Measurements from ENCODE around the gene HLF. TPM values are rescaled to one million over a fixed set of nuclear protein-coding genes. Genes with fewer than 3 reads are reported as not detected.
A peak's percentile ranks its signal among the peaks of the same experiment; 100 is the strongest.

Gene HLF
- total RNA-seq, 1 donor from 2014 or later = 21.4 TPM

GRCh38 chr17:55272711-55273578, 8.2 kb downstream of the HLF start:
- intact Hi-C loops (cut with DNase I) = no loop called here

DNA sequence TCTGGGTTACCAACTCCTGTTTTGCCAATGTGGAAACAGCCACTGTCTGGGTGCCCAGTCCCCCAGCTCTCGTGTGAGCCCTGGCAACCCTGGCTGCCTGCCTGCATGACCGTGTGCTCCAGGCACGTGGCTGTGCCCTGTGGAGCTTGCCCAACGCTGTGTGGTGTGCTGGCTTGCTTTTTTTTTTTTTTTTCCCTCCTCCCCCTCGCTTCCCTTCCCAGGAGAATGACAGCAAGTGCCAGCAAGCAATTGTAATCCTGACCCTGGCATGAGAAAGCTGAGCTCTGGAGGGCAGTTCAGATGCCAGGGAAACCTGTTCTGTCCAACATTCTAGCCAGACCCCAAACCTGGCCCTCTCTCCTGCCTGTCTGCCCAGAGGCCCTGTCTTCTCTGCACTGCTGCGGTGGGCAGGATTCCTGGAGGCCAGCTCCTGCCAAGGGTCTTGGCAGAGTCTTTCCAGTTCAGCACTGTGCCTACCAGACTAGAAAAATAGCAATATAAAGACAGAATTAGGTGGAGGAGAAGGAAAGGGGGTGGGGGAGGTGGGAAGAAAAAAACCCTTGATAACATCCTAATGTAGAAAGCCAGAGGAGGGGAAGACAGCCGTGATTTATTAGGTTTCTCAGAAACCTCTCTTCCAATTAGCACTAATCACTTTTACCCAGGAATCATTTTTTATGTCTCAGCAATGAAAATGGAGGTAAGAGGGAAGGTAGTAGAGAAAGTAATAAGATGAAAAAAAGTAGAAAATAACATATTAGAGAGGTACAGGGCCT, 9.0 kb downstream of the HLF start:
- peak; percentile 81 for ATAC-seq
- DNase-seq (ENCODE audit: low spot score) = peak; percentile 75
- intact Hi-C loops (cut with DNase I) = no loop called here

More at GRCh38 chr17:55272711-55273578, 8.2 kb downstream of the HLF start:
- DNase-seq (ENCODE audit: low spot score) (no peak), ATAC-seq (peak; percentile 18)

DNA sequence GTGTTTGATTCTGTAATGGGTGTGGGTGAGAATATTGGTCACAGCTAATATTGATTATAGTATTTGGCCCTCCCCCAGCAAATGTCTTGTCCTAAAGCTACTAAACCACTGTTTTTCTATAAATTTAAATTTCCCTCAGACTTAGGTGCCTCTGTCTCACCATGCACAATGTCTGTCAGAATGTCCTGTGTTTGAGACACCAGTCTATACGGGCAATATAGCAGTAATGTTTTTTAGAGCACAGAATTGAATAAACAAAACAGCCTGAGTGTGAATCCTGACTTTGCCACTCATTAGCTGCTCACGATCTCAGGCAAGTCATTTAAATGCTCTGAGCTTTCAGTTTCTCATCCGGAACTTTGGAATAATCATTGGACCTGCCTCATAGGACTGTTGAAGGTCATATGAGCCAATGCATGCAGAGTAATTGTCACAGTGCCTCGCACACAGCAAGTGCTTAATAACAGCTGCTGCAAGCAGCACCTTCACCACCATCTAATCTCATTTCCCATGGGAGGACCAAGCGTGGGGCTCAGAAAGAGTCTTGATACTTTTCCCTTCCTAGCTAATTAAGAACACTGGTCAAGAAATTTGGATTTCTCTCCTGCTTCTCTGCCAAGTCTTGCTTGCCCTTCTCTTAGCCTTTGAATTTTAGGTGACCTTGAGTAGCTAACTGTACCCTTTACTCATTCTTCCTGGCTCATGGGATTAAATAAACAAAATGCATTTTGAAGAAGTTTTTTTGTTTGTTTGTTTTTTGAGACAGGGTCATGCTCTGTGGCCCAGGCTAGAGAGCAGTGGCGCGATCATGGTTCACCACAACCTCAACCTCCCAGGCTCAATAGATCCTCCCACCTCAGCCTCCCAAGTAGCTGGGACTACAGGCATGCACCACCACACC, 9.8 kb downstream of the HLF start:
- ATAC-seq (no peak), DNase-seq (ENCODE audit: low spot score) (no peak)
- intact Hi-C loops (cut with DNase I) = no loop called here

DNA sequence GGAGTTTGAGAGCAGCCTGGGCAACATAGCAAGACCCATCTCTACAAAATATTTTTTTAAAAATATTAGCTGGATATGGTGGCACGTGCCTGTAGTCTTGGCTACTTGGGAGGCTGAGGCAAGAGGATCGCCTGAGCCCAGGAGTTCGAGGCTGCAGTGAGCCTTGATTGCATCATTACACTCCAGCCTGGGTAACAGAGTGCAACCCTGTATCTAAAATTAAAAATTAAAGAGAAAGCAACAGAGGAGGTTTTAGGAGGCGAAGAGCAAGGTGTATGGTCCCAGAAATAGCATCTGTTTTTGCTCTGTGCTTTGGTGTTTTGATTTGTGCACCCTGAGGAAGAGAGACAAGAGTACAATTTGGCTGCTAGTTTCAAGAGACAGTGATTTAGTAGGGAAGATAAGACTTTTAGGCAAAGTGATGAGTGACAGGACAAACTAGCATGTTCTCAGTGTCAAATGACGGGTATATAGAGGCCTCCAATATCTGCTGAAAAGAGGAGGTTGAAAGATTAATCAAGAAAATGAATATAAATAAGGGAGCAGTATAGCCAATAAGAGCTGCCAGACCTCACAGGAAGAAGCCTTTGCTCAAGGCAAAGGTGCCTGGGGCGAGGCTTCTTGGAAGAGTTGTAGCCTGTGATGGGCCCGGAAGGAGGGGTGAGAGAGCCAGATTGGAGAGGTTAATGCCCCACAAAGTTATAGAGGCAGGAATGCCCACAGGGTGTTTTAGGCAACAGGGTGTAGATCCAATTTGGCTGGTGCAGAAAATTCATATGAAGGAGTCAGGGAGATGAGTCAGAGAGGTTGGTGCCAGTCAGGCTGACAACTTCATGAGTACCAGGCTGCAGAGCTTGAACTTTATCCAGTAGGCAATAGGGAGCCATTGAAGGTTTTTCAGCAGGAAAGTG, 11.4 kb downstream of the HLF start:
- intact Hi-C loops (cut with DNase I) = no loop called here
- DNase-seq (ENCODE audit: low spot score) = no peak
- ATAC-seq = peak; percentile 9

DNA sequence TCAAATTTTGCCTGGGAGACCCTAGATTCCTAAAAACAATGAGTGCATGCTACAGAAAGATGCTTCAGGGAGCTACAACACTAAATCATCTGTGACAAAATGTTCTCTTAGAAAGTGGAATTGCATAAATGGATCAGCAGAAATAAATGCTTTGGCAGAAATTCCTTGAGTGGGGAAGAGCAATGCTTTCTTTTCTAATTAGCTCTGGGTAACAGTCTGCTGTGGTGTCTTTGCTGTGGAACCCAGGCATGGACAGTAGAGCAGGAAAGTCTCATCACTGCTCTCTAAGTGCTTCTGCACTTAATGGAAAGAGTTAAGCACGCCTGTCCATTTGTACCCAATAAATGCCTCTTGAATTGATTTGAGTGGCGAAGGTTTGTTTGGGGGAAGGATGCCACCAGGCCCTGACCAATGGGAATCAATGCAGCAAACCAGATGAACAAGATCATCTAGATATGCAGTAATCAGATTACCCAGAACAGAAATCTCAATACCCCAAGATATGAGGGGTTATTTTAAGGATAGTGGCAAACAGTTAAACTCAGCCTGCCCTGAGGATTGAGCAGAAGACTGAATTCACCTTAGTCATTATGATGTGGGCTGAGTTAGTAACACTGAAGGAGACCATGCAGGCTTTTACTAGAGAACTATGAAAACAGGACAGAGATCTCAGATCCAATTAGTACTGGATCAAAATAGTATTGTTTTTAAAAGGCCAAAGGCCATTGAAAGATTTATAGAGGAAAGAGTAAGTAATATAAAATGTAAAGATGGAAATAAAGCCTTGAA, 13.6 kb downstream of the HLF start:
- intact Hi-C loops (cut with DNase I) = no loop called here
- ATAC-seq (no peak), DNase-seq (ENCODE audit: low spot score) (no peak)

DNA sequence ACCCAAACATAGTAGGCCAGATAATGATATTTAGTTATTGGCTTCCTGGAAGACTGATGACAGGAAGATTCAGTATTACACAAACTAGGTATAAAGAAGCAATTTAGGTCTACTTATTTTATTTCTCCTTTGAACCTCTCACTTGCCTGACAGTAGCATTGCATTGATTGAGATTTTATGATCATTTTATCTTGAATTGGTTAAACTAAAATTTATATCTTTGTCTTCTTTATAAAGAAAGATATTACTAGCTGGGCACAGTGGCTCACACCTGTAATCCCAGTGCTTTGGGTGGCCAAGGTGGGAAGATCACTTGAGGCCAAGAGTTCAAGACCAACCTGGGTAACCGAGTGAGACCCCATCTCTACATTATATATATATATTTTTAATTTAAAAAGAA, 14.4 kb downstream of the HLF start:
- no peak for ATAC-seq
- no peak for DNase-seq (ENCODE audit: low spot score)
- intact Hi-C loops (cut with DNase I) = no loop called here

DNA sequence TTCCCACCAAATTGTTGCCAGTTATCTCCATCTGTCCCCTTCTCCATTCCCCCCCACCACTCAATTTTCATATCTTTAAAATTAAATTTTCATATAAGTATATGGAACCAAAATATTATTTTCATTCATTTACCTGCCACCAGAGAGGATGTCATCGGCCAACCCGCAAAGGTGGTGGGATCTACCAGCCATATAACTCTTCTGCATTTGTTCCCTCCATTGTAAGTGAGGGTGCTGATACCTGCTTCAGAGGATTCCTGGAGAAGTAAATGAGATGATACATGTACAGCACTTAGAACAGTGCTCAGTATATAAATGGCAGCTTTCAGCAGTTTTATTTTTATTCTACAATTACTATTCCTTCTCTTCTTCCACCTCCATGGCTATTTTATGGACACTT, 15.0 kb downstream of the HLF start:
- intact Hi-C loops (cut with DNase I) = no loop called here
- ATAC-seq (no peak), DNase-seq (ENCODE audit: low spot score) (no peak)

GRCh38 chr17:55280212-55280611, 15.5 kb downstream of the HLF start:
- DNase-seq (ENCODE audit: low spot score) (no peak), ATAC-seq (no peak)
- intact Hi-C loops (cut with DNase I) = no loop called here

DNA sequence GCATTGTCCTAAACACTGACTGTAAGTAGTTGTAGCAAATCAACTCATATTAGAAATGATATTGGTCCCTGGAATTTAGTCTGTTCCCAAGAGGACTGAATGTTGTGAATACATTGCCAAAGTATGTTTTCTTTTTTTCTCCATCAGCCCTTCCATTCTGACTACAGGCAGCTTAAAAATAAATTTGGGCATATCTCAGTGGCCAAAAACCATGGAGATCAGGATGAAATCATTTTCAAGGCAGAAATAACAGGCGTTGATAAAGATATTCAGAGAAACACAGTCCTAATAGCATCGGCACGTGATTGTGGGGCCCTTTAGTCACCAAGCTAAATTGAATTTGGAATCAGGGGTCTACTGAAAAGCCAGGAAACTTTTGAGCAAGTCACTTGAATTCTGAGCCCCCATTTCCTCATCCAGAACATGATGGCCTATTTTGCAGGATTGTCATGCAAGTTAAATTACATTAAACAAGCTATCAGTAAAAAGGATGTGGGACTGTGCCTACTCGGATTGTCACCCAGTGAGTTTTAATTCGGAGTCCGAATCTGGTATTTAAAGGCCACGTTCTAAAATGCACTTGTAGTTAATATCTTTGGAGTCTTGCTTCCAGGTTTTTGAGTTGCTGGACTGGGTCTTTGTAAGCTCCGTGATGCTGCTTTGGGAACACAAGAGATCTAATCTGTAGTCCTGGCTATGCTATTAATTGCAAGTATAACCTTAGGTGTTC, 17.1 kb downstream of the HLF start:
- DNase-seq (ENCODE audit: low spot score) = no peak
- intact Hi-C loops (cut with DNase I) = no loop called here
- no peak for ATAC-seq

- intact Hi-C loops (cut with DNase I) = no loop called here
- ATAC-seq (no peak), DNase-seq (ENCODE audit: low spot score) (no peak)
Observed at GRCh38 chr17:55282379-55282702, 17.6 kb downstream of the HLF start.

GRCh38 chr17:55282741-55283140, 18.0 kb downstream of the HLF start:
- intact Hi-C loops (cut with DNase I) = no loop called here
- ATAC-seq = no peak
- DNase-seq (ENCODE audit: low spot score) = no peak

- ATAC-seq (no peak), DNase-seq (ENCODE audit: low spot score) (no peak)
- intact Hi-C loops (cut with DNase I) = no loop called here
Observed at GRCh38 chr17:55283256-55283965, 18.7 kb downstream of the HLF start.

DNA sequence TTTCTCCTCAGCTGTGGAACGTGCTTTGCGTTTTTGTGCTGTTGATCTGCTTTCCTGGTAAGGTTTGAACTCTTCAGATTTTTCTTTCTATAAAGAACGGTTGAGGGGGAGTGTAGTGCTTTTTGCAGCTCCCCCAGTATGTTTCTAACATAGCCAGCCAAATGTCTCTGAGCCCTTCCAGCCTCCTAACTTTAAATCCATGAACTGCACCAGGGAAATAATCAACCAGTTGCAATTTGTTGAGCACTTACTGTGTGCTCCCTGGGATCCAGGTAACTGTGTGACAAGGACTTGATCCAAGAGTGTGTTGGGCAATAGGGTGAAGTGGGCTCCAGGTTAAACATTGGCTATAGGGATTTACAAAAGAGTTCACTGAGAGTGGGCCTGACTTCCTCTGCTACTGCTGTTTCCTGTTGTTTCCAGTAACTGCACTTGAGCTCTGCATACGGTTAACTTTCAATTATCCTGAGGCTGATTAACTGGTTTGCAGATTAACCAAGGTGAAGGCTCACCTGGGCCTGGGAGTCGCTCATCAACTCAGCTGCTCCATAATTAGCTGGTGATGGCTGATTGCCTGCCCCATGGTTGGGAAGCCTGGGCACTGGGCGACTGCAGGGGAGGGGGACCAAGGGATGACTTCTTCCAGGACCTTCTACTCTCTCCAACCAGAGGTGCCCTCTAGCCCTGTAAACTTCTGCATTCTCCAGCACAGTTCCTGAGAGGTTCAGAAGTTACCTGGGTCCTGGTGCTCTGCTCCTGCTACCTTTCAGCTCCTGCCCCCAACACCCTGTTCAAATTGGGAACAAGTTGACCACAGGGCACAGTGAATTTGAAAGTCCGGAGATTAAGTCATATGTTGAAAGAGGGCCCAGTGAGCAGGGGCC, 19.5 kb downstream of the HLF start:
- ATAC-seq = no peak
- no peak for DNase-seq (ENCODE audit: low spot score)
- intact Hi-C loops (cut with DNase I) = no loop called here

DNA sequence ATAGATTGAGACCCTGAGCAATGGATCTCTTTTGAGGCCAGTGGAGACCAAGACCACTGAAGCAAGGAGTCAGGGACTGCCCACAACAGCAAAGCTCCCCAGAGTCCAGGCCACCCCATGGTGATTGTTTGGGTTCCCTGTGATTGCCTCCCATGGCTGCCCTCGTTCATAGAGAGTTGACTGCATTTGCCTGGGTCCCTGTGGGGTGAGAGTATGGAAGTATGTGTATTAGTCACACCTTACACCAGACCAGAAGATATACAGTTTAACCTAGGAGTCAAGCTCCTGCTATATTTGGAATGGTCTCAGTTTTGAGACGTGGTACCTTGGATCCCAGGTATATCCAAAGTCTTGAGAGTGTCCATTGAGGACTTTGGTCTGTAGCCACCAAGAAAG, 20.2 kb downstream of the HLF start:
- intact Hi-C loops (cut with DNase I) = no loop called here
- DNase-seq (ENCODE audit: low spot score) (no peak), ATAC-seq (no peak)

Measured in sciatic nerve (tissue), 2 donors.